22Rv1 (cell line): Measurements from ENCODE around the gene MCU.

Experiments
- ZFX ChIP-seq: fragments of 450-650 bp; IDR thresholded peaks from 2 replicates; pipeline ENCODE4 v1.6.1; 2017; ENCODE audit warnings: antibody characterized with exemption, borderline replicate concordance
- TF ChIP-seq, protein P1 (sequence below): fragments of 450-650 bp; IDR thresholded peaks from 2 replicates; pipeline ENCODE4 v1.5.1; 2017; ENCODE audit warnings: mild to moderate bottlenecking

DNA sequence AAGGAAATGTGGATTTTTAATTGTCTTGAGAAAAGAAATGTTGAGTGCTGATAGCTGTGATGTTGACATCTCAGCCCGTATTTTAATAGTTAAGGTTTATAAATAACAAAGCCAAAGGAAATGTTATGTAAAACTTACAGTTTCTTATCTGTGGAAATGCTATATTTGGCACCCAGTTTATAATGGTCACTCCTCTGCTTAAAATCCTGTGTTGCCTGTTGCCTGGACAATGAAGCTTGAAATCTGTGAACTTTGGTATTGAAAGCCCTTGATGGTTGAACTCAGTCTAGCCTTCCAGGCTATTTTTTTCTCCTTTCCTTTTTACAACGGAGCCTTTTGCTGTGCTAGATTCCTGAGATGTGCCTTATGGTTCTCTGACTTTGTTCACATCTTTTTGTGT, 46.5 kb downstream of the MCU start:
- TF ChIP-seq, protein P1, sequence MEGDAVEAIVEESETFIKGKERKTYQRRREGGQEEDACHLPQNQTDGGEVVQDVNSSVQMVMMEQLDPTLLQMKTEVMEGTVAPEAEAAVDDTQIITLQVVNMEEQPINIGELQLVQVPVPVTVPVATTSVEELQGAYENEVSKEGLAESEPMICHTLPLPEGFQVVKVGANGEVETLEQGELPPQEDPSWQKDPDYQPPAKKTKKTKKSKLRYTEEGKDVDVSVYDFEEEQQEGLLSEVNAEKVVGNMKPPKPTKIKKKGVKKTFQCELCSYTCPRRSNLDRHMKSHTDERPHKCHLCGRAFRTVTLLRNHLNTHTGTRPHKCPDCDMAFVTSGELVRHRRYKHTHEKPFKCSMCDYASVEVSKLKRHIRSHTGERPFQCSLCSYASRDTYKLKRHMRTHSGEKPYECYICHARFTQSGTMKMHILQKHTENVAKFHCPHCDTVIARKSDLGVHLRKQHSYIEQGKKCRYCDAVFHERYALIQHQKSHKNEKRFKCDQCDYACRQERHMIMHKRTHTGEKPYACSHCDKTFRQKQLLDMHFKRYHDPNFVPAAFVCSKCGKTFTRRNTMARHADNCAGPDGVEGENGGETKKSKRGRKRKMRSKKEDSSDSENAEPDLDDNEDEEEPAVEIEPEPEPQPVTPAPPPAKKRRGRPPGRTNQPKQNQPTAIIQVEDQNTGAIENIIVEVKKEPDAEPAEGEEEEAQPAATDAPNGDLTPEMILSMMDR = no peak
- TF ChIP-seq ZFX = no peak
